HAP-1 (cell line): ENCODE results near the gene TRIP10.

Experiments used
- DNase-seq, 2 experiments: peaks; one replicate each; pipeline ENCODE4 v3.0.0-alpha.2; 2016 to 2020; ENCODE audit warnings: low spot score in 2 of 2
- H3K27me3 ChIP-seq: fragments of 250-450 bp; sonication (Bioruptor Pico); 2 replicates; pipeline ENCODE4 v1.5.1; 2020; ENCODE audit warnings: low read depth, mild to moderate bottlenecking, moderate library complexity
- H3K36me3 ChIP-seq: fragments of 250-450 bp; sonication (Bioruptor Pico); replicated peaks from 2 replicates; pipeline ENCODE4 v1.5.1; 2020; ENCODE audit warnings: mild to moderate bottlenecking
- H3K4me1 ChIP-seq: fragments of 250-450 bp; sonication (Bioruptor Pico); 2 replicates; pipeline ENCODE4 v1.5.1; 2020; ENCODE audit warnings: mild to moderate bottlenecking
- H3K4me3 ChIP-seq: fragments of 250-450 bp; sonication (Bioruptor Pico); 2 replicates; pipeline ENCODE4 v1.5.1; 2020; ENCODE audit warnings: mild to moderate bottlenecking, moderate library complexity
- H3K9me3 ChIP-seq: fragments of 250-450 bp; sonication (Bioruptor Pico); 2 replicates; pipeline ENCODE4 v1.5.1; 2020; ENCODE audit warnings: mild to moderate bottlenecking, moderate library complexity
- in situ Hi-C: fragments of 300-500 bp; cut with MboI; formaldehyde crosslinking; loops from 3 replicates; pipeline ENCODE4 v1.14.3; 2020; ENCODE audit warnings: low sequenced_read_pairs, inconsistent platforms, mixed read lengths

The TRIP10 gene

DNA sequence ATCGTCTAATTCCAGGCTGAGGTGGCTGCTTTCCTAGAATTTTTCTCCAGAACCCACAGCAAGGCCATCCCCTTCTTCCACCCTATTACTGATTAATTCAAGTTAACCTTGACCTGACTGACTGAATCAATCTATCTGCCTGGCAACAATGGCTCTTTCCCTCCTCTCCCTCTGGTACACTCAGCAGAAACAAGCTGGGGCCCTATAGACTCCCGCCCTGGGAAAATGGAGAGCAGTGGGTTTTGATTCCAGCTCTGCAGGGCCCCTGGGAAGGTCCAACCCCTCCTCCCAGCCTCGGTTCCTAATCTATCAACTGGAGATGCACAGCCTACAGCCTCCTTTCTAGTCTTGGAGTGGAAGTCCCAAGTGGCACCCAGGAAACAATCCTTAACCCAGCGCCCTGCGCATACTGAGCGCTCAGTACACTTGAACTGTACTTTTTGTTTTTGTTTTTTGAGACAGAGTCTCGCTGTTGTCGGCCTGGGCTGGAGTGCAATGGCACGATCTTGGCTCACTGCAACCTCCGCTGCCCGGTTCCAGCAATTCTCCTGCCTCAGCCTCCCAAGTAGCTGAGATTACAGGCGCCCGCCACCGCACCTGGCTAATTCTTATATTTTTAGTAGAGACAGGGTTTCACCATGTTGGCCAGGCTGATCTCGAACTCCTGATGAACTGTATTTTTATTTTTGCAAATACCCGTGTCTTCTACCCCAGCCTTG is 13.8 kb upstream of the TRIP10 start:
- Histone ChIP-seq H3K27me3 (no peaks in the 10 kb centered on the region), H3K4me1 (no peaks in the 10 kb centered on the region), H3K9me3 (no peaks in the 10 kb centered on the region), H3K4me3 (no peak overlapping the region), H3K36me3 (no peaks in the 10 kb centered on the region; the same call in 1 of the 2 replicates)
- in situ Hi-C loops = no loop called here
- no peak for DNase-seq

DNA sequence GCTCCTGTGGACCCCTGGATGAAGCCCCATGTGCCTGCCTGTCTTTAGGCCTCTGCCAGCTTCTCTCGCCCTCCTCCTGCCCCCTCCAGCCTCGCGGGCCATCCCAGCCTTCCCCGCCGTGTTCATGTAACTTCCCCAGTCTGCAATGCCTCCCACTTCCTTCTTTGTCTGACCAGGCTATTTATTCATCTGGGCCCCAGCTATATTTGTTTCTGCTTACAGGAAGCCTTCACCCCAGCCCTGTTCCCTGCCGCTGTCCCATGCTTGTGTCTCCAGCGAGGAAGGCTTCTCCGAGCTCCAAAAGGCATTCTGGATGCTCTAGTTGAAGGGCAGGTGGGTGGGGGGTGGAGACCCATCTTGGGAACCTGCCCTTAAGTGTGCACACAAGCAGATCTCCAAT is 11.1 kb upstream of the TRIP10 start:
- in situ Hi-C loops = no loop called here
- no peak for DNase-seq
- Histone ChIP-seq H3K4me3 (no peak overlapping the region), H3K27me3 (no peaks in the 10 kb centered on the region), H3K36me3 (no peaks in the 10 kb centered on the region; the same call in 1 of the 2 replicates), H3K4me1 (no peaks in the 10 kb centered on the region), H3K9me3 (no peaks in the 10 kb centered on the region)

DNA sequence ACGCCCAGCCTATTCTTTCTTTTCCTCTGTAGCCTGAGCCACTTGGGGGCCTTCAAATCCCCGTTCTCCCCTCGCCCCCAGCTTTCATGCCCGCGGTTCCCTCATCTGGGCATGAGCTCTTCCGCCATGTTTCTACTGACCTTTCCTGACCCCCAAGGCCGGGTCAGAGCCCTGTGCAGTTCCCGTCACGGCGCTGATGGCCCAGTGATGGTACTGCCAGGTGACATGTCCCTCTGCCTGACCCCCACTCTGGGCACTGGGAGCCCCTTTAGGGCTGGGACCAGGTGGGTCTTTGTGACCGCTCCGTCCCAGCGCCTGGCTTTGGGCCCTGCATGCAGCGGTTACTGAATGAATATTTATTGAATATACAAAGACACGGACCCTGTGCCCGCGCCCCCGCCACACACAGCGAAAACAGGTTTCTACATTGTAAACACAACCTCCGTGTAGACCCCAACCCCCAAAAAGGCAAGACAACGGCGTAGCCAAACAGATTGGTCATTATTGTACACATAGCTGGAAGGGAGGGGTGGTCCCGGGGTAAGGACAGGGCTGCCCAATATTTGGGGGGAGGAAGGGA is 9.8 kb upstream of the TRIP10 start:
- H3K27me3 ChIP-seq = no peaks in the 10 kb centered on the region
- H3K36me3 ChIP-seq = no peaks in the 10 kb centered on the region; the same call in 1 of the 2 replicates
- H3K9me3 ChIP-seq = no peaks in the 10 kb centered on the region
- H3K4me1 ChIP-seq = no peaks in the 10 kb centered on the region
- H3K4me3 ChIP-seq = no peak overlapping the region
- in situ Hi-C loops = no loop called here
- DNase-seq = no peak

- Histone ChIP-seq H3K9me3 (no peaks in the 10 kb centered on the region), H3K36me3 (no peaks in the 10 kb centered on the region; the same call in 1 of the 2 replicates), H3K27me3 (no peaks in the 10 kb centered on the region), H3K4me3 (no peak overlapping the region), H3K4me1 (no peaks in the 10 kb centered on the region)
- peak in 1 of 2 experiments; percentile 87 for DNase-seq
- in situ Hi-C loops = no loop called here
Observed at GRCh38 chr19:6730153-6730804, 9.2 kb upstream of the TRIP10 start.

- Histone ChIP-seq H3K4me1 (peaks cover 4% of the 10 kb centered on the region), H3K9me3 (no peaks in the 10 kb centered on the region), H3K36me3 (no peaks in the 10 kb centered on the region; the same call in 1 of the 2 replicates), H3K4me3 (no peak overlapping the region), H3K27me3 (no peaks in the 10 kb centered on the region)
- DNase-seq = no peak
- in situ Hi-C loops = no loop called here
Observed at GRCh38 chr19:6730941-6731670, 8.4 kb upstream of the TRIP10 start.

DNA sequence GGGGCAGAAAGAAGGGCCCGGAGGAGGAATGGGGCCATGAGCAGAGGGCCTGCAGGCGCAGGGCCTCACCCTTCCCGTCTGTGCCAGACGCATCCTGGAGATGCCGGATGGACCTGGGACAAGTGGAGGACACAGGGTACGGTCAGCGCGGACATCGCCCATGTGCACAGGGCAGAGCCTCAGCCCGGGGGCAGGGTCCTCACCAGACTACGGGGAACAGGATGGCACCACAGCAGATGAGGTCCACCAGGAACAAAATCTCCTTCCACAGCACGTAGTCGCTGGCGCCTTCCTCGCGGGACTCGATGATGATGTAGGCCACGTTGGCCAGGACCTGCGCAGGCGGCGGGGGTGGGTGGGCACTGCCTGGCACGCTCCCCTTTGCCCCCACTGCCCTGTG is 7.7 kb upstream of the TRIP10 start:
- no peak for DNase-seq
- in situ Hi-C loops = no loop called here
- H3K9me3 ChIP-seq = no peaks in the 10 kb centered on the region
- no peaks in the 10 kb centered on the region; the same call in 1 of the 2 replicates for H3K36me3 ChIP-seq
- H3K4me1 ChIP-seq = peaks cover 4% of the 10 kb centered on the region
- H3K27me3 ChIP-seq = no peaks in the 10 kb centered on the region
- H3K4me3 ChIP-seq = no peak overlapping the region

DNA sequence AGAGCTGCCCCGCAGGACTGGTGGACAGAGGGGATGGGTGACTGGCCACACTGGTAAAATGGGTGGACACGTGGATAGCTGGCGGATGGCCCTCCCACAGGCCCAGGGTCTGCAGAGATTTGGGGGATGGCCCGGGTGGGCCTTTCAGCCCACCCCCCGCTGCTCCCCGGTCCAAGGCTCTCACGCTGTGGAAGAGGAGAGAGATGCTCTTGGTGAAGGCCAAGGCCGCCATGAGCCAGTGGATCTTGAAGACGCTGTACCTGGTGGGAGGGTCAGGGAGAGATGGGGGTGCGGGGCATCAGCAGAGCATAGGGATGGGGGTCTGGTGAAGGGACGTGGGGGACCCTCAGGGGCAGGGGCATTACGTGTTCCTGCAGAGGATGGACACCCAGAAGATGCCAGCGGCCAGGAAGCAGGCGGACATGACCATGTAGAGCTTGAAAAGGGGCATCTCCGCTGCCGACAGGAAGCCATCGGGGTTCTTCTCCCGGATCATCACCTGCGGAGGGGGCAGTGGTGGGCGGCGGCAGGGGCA is 6.6 kb upstream of the TRIP10 start:
- in situ Hi-C loops = no loop called here
- no peaks in the 10 kb centered on the region; the same call in 1 of the 2 replicates for H3K36me3 ChIP-seq
- no peak overlapping the region for H3K4me3 ChIP-seq
- H3K9me3 ChIP-seq = no peaks in the 10 kb centered on the region
- DNase-seq = no peak
- no peaks in the 10 kb centered on the region for H3K27me3 ChIP-seq
- H3K4me1 ChIP-seq = peaks cover 5% of the 10 kb centered on the region

GRCh38 chr19:6733338-6734095 is 6.0 kb upstream of the TRIP10 start:
- H3K4me3 ChIP-seq = no peak overlapping the region
- peak in 1 of 2 experiments; percentile 38 for DNase-seq
- H3K9me3 ChIP-seq = no peaks in the 10 kb centered on the region
- in situ Hi-C loops = no loop called here
- H3K4me1 ChIP-seq = peaks cover 11% of the 10 kb centered on the region
- H3K27me3 ChIP-seq = no peaks in the 10 kb centered on the region
- H3K36me3 ChIP-seq = no peaks in the 10 kb centered on the region; the same call in 1 of the 2 replicates

GRCh38 chr19:6734096-6734696 is 5.3 kb upstream of the TRIP10 start:
- no peak overlapping the region for H3K4me3 ChIP-seq
- in situ Hi-C loops = no loop called here

GRCh38 chr19:6735181-6735911 is 4.1 kb upstream of the TRIP10 start:
- DNase-seq = no peak
- Histone ChIP-seq H3K4me1 (peaks cover 19% of the 10 kb centered on the region), H3K36me3 (no peaks in the 10 kb centered on the region; the same call in 1 of the 2 replicates), H3K9me3 (no peaks in the 10 kb centered on the region), H3K27me3 (no peaks in the 10 kb centered on the region), H3K4me3 (peak overlapping the region; percentile 74)
- in situ Hi-C loops = loop anchor here (5.0 kb wide), 1 partner anchor 218 kb away; no protein-coding TSS in a partner anchor

More at GRCh38 chr19:6734096-6734696, 5.3 kb upstream of the TRIP10 start:
- no peak for DNase-seq
- Histone ChIP-seq H3K36me3 (no peaks in the 10 kb centered on the region; the same call in 1 of the 2 replicates), H3K27me3 (no peaks in the 10 kb centered on the region), H3K9me3 (no peaks in the 10 kb centered on the region), H3K4me1 (peaks cover 18% of the 10 kb centered on the region)

- peak overlapping the region; percentile 74 for H3K4me3 ChIP-seq
- peaks cover 20% of the 10 kb centered on the region for H3K4me1 ChIP-seq
- peaks cover 1% of the 10 kb centered on the region for H3K36me3 ChIP-seq
- in situ Hi-C loops = loop anchor here (5.0 kb wide), 1 partner anchor 219 kb away; no protein-coding TSS in a partner anchor
- no peaks in the 10 kb centered on the region for H3K9me3 ChIP-seq
- H3K27me3 ChIP-seq = no peaks in the 10 kb centered on the region
- peak; percentile 88 for DNase-seq
Observed at GRCh38 chr19:6736169-6736916, 3.1 kb upstream of the TRIP10 start.
